GM12891 (cell line): ENCODE results near the gene PPM1E.

Source experiments
- PAX5 ChIP-seq: IDR thresholded peaks from 2 replicates; pipeline ENCODE4 v1.6.1; 2011; ENCODE audit warnings: low read length, moderate library complexity, mild to moderate bottlenecking; ENCODE audit not compliant: insufficient read depth, severe bottlenecking
- POLR2A ChIP-seq: IDR thresholded peaks from 2 replicates; pipeline ENCODE4 v1.6.1; 2011; ENCODE audit warnings: low read depth, low read length, control low read depth
- POLR2AphosphoS5 ChIP-seq: IDR thresholded peaks from 2 replicates; pipeline ENCODE4 v1.6.1; 2011; ENCODE audit warnings: low read depth, low read length, control low read depth
- POU2F2 ChIP-seq: IDR thresholded peaks from 2 replicates; pipeline ENCODE4 v1.6.1; 2011; ENCODE audit warnings: low read depth, mild to moderate bottlenecking, control low read depth, low read length, moderate library complexity
- TAF1 ChIP-seq: IDR thresholded peaks from 2 replicates; pipeline ENCODE4 v1.6.1; 2011; ENCODE audit warnings: low read depth, low read length, control low read depth

DNA sequence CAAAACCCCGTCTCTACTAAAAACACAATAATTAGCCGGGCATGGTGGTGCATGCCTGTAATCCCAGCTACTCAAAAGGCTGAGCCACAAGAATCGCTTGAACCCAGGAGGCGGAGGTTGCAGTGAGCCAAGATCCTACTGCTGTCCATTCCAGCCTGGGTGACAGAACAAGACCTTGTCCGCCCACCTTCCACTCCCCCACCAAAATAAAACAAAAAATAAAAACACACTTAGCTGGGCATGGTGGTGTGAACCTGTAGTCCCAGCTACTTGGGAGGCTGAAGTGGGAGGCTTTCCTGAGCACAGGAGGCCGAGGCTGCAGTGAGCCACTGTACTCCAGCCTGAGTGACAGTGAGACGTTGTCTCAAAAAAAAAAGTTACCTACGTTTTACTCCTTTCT, 3.2 kb downstream of the PPM1E start:
- no peak for TF ChIP-seq POLR2AphosphoS5
- no peak for TF ChIP-seq POLR2A
- TF ChIP-seq POU2F2 = no peak
- TF ChIP-seq TAF1 = no peak
- no peak for TF ChIP-seq PAX5
